Measurements from ENCODE around the gene DKK3.

DNA sequence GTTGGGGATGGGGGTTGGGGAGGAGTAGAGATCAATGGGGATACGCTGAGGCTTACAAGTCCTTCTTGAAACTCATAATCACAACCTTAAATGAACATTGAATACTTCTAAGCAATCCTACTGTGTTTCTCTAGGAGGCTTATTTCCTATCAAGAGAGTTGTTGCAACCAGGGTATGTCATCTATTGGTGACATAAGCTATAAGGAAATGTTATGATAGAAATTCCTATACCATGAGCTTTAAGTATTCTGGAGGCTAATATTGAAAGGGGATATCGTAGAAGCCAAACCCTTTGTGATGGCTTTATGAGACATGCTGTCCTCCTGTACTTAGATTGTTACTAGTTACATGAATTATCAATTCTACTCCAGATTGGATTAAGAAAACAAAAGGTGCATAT lies 72.9 kb downstream of the DKK3 start:
- TF ChIP-seq, protein P1, sequence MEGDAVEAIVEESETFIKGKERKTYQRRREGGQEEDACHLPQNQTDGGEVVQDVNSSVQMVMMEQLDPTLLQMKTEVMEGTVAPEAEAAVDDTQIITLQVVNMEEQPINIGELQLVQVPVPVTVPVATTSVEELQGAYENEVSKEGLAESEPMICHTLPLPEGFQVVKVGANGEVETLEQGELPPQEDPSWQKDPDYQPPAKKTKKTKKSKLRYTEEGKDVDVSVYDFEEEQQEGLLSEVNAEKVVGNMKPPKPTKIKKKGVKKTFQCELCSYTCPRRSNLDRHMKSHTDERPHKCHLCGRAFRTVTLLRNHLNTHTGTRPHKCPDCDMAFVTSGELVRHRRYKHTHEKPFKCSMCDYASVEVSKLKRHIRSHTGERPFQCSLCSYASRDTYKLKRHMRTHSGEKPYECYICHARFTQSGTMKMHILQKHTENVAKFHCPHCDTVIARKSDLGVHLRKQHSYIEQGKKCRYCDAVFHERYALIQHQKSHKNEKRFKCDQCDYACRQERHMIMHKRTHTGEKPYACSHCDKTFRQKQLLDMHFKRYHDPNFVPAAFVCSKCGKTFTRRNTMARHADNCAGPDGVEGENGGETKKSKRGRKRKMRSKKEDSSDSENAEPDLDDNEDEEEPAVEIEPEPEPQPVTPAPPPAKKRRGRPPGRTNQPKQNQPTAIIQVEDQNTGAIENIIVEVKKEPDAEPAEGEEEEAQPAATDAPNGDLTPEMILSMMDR (IDR thresholded peaks at IDR 0.05; ENCODE audit: low read depth, low read length, missing input control), result no peak
- TF ChIP-seq, protein P2, sequence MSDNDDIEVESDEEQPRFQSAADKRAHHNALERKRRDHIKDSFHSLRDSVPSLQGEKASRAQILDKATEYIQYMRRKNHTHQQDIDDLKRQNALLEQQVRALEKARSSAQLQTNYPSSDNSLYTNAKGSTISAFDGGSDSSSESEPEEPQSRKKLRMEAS (IDR thresholded peaks at IDR 0.05), result no peak
- TF ChIP-seq, protein P3, sequence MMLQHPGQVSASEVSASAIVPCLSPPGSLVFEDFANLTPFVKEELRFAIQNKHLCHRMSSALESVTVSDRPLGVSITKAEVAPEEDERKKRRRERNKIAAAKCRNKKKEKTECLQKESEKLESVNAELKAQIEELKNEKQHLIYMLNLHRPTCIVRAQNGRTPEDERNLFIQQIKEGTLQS (IDR thresholded peaks at IDR 0.05), result no peak
- TF ChIP-seq JUND (IDR thresholded peaks at IDR 0.05) (no peak), TAF1 (conservative IDR thresholded peaks at IDR 0.05) (no peak), HNF4G (IDR thresholded peaks at IDR 0.05) (no peak), RAD21 (IDR thresholded peaks at IDR 0.05) (no peak), RXRA (IDR thresholded peaks at IDR 0.05) (no peak), SP1 (IDR thresholded peaks at IDR 0.05) (no peak)
- TF ChIP-seq, protein P4, sequence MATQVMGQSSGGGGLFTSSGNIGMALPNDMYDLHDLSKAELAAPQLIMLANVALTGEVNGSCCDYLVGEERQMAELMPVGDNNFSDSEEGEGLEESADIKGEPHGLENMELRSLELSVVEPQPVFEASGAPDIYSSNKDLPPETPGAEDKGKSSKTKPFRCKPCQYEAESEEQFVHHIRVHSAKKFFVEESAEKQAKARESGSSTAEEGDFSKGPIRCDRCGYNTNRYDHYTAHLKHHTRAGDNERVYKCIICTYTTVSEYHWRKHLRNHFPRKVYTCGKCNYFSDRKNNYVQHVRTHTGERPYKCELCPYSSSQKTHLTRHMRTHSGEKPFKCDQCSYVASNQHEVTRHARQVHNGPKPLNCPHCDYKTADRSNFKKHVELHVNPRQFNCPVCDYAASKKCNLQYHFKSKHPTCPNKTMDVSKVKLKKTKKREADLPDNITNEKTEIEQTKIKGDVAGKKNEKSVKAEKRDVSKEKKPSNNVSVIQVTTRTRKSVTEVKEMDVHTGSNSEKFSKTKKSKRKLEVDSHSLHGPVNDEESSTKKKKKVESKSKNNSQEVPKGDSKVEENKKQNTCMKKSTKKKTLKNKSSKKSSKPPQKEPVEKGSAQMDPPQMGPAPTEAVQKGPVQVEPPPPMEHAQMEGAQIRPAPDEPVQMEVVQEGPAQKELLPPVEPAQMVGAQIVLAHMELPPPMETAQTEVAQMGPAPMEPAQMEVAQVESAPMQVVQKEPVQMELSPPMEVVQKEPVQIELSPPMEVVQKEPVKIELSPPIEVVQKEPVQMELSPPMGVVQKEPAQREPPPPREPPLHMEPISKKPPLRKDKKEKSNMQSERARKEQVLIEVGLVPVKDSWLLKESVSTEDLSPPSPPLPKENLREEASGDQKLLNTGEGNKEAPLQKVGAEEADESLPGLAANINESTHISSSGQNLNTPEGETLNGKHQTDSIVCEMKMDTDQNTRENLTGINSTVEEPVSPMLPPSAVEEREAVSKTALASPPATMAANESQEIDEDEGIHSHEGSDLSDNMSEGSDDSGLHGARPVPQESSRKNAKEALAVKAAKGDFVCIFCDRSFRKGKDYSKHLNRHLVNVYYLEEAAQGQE (IDR thresholded peaks at IDR 0.05), result no peak
